ENCODE data around the gene TNFSF18. TPM values are rescaled to one million over a fixed set of nuclear protein-coding genes. Genes with fewer than 3 reads are reported as not detected.

Gene TNFSF18
- total RNA-seq, 4 donors from 2014 or later = 1.8 TPM; not detected in 3

Other genes with a start within 250 kb of the TNFSF18 start
- gene TNFSF4, start 156.4 kb upstream of the TNFSF18 start, total RNA-seq = 1 to 10 TPM in 3 of 4 donors, not detected in 1; 1.1 to 2.5 (median 1.5) TPM

Data from uterus (tissue), 4 donors.